Neuronal stem cell (in vitro differentiated cells): ENCODE data around the gene HPCA.

Source experiments
- DNase-seq: peaks from one replicate; pipeline ENCODE4 v3.0.0-alpha.2; 2013; ENCODE audit warnings: low spot score
- H2AFZ ChIP-seq: one replicate; pipeline ENCODE4 v1.6.1; 2013; ENCODE audit warnings: mild to moderate bottlenecking, low read length, inconsistent platforms
- H2AK5ac ChIP-seq: 2 replicates; pipeline ENCODE4 v1.6.1; 2013; ENCODE audit warnings: low read depth, mild to moderate bottlenecking, inconsistent platforms, low read length, moderate library complexity, mixed read lengths
- H2BK120ac ChIP-seq: 2 replicates; pipeline ENCODE4 v1.6.1; 2013; ENCODE audit warnings: low read depth, mild to moderate bottlenecking, inconsistent platforms, low read length, moderate library complexity, mixed read lengths
- H2BK12ac ChIP-seq: one replicate; pipeline ENCODE4 v1.6.1; 2013; ENCODE audit warnings: low read length, inconsistent platforms
- H2BK15ac ChIP-seq: 2 replicates; pipeline ENCODE4 v1.6.1; 2013; ENCODE audit warnings: mild to moderate bottlenecking, low read length, inconsistent platforms, mixed read lengths
- H2BK5ac ChIP-seq: one replicate; pipeline ENCODE4 v1.6.1; 2013; ENCODE audit warnings: inconsistent platforms, mild to moderate bottlenecking, low read length, moderate library complexity
- H3K14ac ChIP-seq: one replicate; pipeline ENCODE4 v1.6.1; 2013; ENCODE audit warnings: low read length, inconsistent platforms
- H3K18ac ChIP-seq: 2 replicates; pipeline ENCODE4 v1.6.1; 2013; ENCODE audit warnings: low read length, inconsistent platforms
- H3K23ac ChIP-seq: 2 replicates; pipeline ENCODE4 v1.6.1; 2013; ENCODE audit warnings: low read depth, mild to moderate bottlenecking, mixed read lengths, low read length, inconsistent platforms; ENCODE audit not compliant: poor library complexity
- H3K27ac ChIP-seq: replicated peaks from 3 replicates; pipeline ENCODE4 v1.5.1; 2013; ENCODE audit warnings: low read length, inconsistent platforms
- H3K27me3 ChIP-seq, 3 experiments: 2 replicates each; pipeline ENCODE4 v1.6.1; 2013; ENCODE audit warnings: low read length in 3 of 3, mild to moderate bottlenecking in 2 of 3, inconsistent platforms in 1 of 3, low read depth in 1 of 3, mixed read lengths in 1 of 3, moderate library complexity in 1 of 3; ENCODE audit not compliant: control insufficient read depth in 3 of 3, insufficient read depth in 3 of 3
- H3K36me3 ChIP-seq, 2 donors: replicated peaks in 1 of 2; 2 replicates each; pipeline ENCODE4 v1.6.1; 2013; ENCODE audit warnings: low read length in 2 of 2; ENCODE audit not compliant: control insufficient read depth in 2 of 2, insufficient read depth in 2 of 2
- H3K4ac ChIP-seq: 2 replicates; pipeline ENCODE4 v1.6.1; 2013; ENCODE audit warnings: inconsistent platforms, mild to moderate bottlenecking, low read length, moderate library complexity
- H3K4me1 ChIP-seq, 2 donors: 1 replicate in 1 of 2; 2 replicates in 1 of 2; pipeline ENCODE4 v1.6.1; 2013; ENCODE audit warnings: low read length in 2 of 2, low read depth in 1 of 2; ENCODE audit not compliant: control insufficient read depth in 2 of 2, insufficient read depth in 1 of 2
- H3K4me2 ChIP-seq: one replicate; pipeline ENCODE4 v1.6.1; 2013; ENCODE audit warnings: mild to moderate bottlenecking, low read length, inconsistent platforms; ENCODE audit not compliant: insufficient read depth, poor library complexity, severe bottlenecking
- H3K4me3 ChIP-seq, 2 donors: 2 replicates each; pipeline ENCODE4 v1.5.1; 2013; ENCODE audit warnings: low read length in 2 of 2, mild to moderate bottlenecking in 2 of 2, inconsistent platforms in 1 of 2, moderate library complexity in 1 of 2
- H3K79me1 ChIP-seq: one replicate; pipeline ENCODE4 v1.6.1; 2013; ENCODE audit warnings: low read depth, mild to moderate bottlenecking, inconsistent platforms, low read length, moderate library complexity
- H3K9ac ChIP-seq: one replicate; pipeline ENCODE4 v1.6.1; 2013; ENCODE audit warnings: mild to moderate bottlenecking, low read depth, low read length, inconsistent platforms; ENCODE audit not compliant: poor library complexity
- H3K9me3 ChIP-seq, 2 donors: replicated peaks in 1 of 2; 2 replicates each; pipeline versions ENCODE3 to v1.6.1; 2013; ENCODE audit warnings: low read length in 2 of 2, mild to moderate bottlenecking in 2 of 2, inconsistent platforms in 1 of 2, low read depth in 1 of 2, mixed read lengths in 1 of 2, moderate library complexity in 1 of 2; ENCODE audit not compliant: control insufficient read depth in 2 of 2, insufficient read depth in 1 of 2
- H4K8ac ChIP-seq: one replicate; pipeline ENCODE4 v1.6.1; 2013; ENCODE audit warnings: low read depth, mild to moderate bottlenecking, inconsistent platforms, low read length, moderate library complexity
- H4K91ac ChIP-seq: one replicate; pipeline ENCODE4 v1.6.1; 2013; ENCODE audit warnings: low read length, low read depth, mild to moderate bottlenecking, inconsistent platforms; ENCODE audit not compliant: poor library complexity
- WGBS, 2 donors: extraction: QIAGEN DNeasy Blood & Tissue Kit; methylation state at CpG; one replicate each; pipeline ENCODE4 v1.1.7; 2013; ENCODE audit warnings: missing lambda C conversion rate in 2 of 2, mixed read lengths in 1 of 2; ENCODE audit not compliant: insufficient read length in 2 of 2, insufficient replicate concordance in 1 of 2; ENCODE audit errors: extremely low coverage in 2 of 2; 5-methylcytosine and 5-hydroxymethylcytosine counted together

HPCA gene

DNA sequence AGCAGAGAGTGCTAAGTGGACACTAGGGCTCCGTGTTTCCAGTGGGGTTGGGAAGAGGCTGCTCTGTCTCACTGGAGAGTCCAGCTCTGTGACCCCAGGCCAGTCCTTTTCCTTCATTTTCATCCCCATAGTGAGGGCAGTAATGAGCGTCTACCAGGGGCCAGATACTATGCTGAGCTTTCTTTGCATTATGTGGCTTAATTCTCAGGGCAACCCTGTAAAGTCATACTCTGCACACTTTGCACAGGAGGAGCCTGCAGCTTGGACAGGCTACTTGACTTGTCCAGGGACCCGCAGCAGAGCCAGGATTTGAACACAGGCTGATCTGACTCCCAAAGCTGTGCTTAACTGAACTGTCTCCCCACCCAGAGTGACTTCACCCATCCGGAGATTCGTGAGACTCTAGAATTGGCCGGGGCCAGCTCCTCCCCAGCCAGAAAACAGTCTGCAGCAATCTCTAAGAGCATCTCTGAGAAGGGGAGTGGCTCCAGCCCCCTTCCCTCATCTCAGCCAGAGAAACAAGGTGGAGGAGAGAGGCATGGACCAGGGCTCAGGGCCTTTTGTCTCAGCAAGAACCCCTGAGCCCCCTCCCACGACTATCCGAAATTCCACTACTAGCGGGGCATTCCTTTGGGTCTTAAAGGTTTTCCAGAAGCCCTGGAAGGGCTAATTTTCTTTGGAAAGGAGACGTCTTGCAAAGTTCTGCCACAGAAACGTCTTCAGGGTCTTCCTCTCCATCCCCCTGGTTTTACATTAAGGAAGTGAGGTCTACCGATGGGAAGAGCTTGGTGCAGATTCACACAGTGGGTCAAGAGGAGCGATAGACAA, 14.7 kb upstream of the HPCA start:
- H3K4me2 ChIP-seq, result peak overlapping the region; percentile 78
- no peak overlapping the region for H3K27ac ChIP-seq
- H3K18ac ChIP-seq, result peak overlapping the region; percentile 92
- no peak overlapping the region for H2BK120ac ChIP-seq
- peak overlapping the region; percentile 50 for H2BK15ac ChIP-seq
- H4K91ac ChIP-seq, result no peak overlapping the region
- peak overlapping the region; percentile 31 for H3K4ac ChIP-seq
- no peaks in the 10 kb centered on the region for H3K36me3 ChIP-seq
- peak overlapping the region; percentile 12 for H2BK5ac ChIP-seq
- H3K9ac ChIP-seq, result no peak overlapping the region
- H3K79me1 ChIP-seq, result no peaks in the 10 kb centered on the region
- H3K14ac ChIP-seq, result peak overlapping the region; percentile 79
- H4K8ac ChIP-seq, result peak overlapping the region; percentile 87
- H3K4me1 ChIP-seq, result peaks cover 23 to 25% of the 10 kb centered on the region in 2 donors
- H2AFZ ChIP-seq, result peak overlapping the region; percentile 95
- H3K4me3 ChIP-seq, result peak overlapping the region; percentile 52 to 69
- H3K23ac ChIP-seq, result no peak overlapping the region
- H2AK5ac ChIP-seq, result peak overlapping the region; percentile 26
- H2BK12ac ChIP-seq, result no peak overlapping the region
- H3K27me3 ChIP-seq, result peaks cover 0 to 15% (median 8%) of the 10 kb centered on the region in 3 experiments
- DNase-seq, result no peak
- H3K9me3 ChIP-seq, result no peaks in the 10 kb centered on the region
- WGBS, 2 donors, result no CpG with 5 or more reads among the region's 13 CpGs

DNA sequence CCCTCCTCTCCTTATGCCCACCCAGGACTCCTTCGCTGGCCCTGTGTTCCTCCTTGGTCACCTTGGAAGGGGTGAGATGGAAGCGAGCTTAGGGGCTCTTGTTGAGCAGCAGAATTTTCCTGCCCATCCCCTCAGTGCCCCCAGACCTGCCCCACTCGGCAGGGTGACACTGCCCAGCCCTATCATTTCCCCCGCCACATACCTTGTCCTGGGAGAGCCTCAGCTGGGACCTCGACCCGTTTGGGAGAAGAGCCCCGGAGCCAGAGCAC, 14.2 kb upstream of the HPCA start:
- no CpG with 5 or more reads among the region's 7 CpGs for WGBS, 2 donors
- Histone ChIP-seq H3K23ac (no peak overlapping the region), H4K91ac (no peak overlapping the region), H2BK120ac (no peak overlapping the region), H2BK5ac (no peak overlapping the region), H3K18ac (peak overlapping the region; percentile 73), H3K14ac (peak overlapping the region; percentile 48), H2BK15ac (no peak overlapping the region), H3K9me3 (no peaks in the 10 kb centered on the region), H3K4me1 (peaks cover 23 to 25% of the 10 kb centered on the region in 2 donors), H3K4me2 (no peak overlapping the region), H2AFZ (peak overlapping the region; percentile 95), H3K27me3 (peaks cover 0 to 20% (median 8%) of the 10 kb centered on the region in 3 experiments), H2BK12ac (no peak overlapping the region), H3K36me3 (no peaks in the 10 kb centered on the region), H3K4me3 (no peak overlapping the region), H4K8ac (no peak overlapping the region), H3K27ac (no peak overlapping the region), H3K79me1 (no peaks in the 10 kb centered on the region), H2AK5ac (no peak overlapping the region), H3K9ac (no peak overlapping the region), H3K4ac (no peak overlapping the region)
- no peak for DNase-seq

DNA sequence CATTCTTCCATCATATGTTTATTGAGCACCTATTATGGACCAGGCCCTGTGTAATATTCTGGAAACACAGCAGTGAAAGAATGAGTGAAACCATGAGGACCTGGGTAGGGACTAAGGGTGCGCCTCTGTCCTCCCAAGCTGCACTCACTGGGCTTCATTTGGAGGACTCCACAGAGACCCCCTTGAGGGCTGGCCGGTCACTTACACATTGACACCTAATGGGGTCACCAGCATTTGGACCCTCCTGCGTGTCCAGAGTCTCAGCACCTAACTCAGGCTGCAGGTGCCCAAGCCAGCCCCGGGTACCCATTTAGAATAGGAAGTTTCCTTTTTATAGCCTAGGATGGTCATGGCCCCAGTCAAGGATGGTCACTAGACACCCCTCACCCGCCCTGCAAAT, 12.8 kb upstream of the HPCA start:
- Histone ChIP-seq H3K4me2 (no peak overlapping the region), H2BK15ac (no peak overlapping the region), H4K91ac (no peak overlapping the region), H3K14ac (no peak overlapping the region), H3K27me3 (peaks cover 0 to 32% (median 8%) of the 10 kb centered on the region in 3 experiments), H3K4me3 (no peak overlapping the region), H4K8ac (no peak overlapping the region), H2BK5ac (no peak overlapping the region), H3K79me1 (no peaks in the 10 kb centered on the region), H3K9ac (no peak overlapping the region), H2BK12ac (no peak overlapping the region), H3K9me3 (no peaks in the 10 kb centered on the region), H2BK120ac (no peak overlapping the region), H3K4ac (no peak overlapping the region), H2AFZ (no peak overlapping the region), H3K4me1 (peaks cover 27 to 29% of the 10 kb centered on the region in 2 donors), H3K23ac (no peak overlapping the region), H3K18ac (no peak overlapping the region), H3K27ac (no peak overlapping the region), H3K36me3 (no peaks in the 10 kb centered on the region), H2AK5ac (no peak overlapping the region)
- DNase-seq, result no peak
- no CpG with 5 or more reads among the region's 5 CpGs for WGBS, 2 donors

DNA sequence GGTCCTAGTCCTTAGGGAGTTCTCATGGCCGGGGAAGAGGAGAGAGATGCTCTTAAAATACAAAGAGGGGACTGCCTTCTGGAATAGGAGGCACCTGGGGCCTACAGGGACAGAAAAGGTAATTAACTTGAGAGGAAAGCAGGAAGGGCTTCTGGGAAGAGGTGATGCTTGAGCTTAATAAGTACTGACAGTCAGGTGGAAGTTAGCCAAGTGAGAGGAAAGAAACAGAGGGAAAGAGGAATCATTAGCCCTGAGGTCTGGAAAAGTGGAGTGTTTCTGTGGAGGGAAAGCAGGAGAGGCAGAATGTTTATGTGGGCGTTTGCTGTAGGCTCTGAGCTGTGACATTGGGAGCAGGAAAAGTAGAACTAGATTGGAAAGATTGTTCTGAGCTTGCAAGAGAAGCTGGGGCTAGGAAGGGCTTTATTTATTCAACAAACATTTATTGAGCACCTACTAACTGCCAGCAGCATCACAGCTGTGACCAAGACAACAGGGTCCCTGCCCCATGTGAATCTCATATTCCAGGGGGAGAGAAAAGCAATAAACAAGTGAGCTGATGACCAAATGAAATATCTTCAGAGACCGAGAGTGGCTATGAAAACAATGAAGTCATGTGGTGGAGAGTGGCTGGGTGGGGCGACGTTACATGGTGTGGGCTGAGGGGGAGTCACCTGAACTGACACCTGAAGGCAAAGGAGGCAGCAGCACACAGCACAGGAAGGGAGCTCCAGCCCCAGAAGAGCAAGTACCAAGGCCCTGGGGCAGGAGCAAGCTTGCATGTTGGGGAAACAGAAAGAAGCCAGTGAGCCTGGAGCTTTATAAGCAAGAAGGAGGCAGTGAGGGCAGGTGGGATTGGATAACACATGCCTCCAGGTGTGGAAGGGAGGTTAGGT, 11.2 kb upstream of the HPCA start:
- Histone ChIP-seq H2AFZ (no peak overlapping the region), H3K23ac (no peak overlapping the region), H4K91ac (no peak overlapping the region), H3K79me1 (no peaks in the 10 kb centered on the region), H3K4me1 (peaks cover 27 to 30% of the 10 kb centered on the region in 2 donors), H2BK15ac (no peak overlapping the region), H2BK12ac (no peak overlapping the region), H3K4me2 (no peak overlapping the region), H2BK120ac (no peak overlapping the region), H3K4me3 (no peak overlapping the region), H2BK5ac (no peak overlapping the region), H3K36me3 (no peaks in the 10 kb centered on the region), H3K18ac (peak overlapping the region; percentile 72), H4K8ac (no peak overlapping the region), H3K9ac (no peak overlapping the region), H3K27me3 (peaks cover 0 to 34% (median 3%) of the 10 kb centered on the region in 3 experiments), H3K14ac (no peak overlapping the region), H3K4ac (no peak overlapping the region), H3K27ac (no peak overlapping the region), H3K9me3 (no peaks in the 10 kb centered on the region), H2AK5ac (peak overlapping the region; percentile 8)
- DNase-seq, result no peak
- WGBS, 2 donors, result no CpG with 5 or more reads among the region's 5 CpGs
